Thoracic aorta (tissue), 2 donors: Measurements from ENCODE around the gene RADIL. TPM values are rescaled to one million over a fixed set of nuclear protein-coding genes. Genes with fewer than 3 reads are reported as not detected.
A peak's percentile ranks its signal among the peaks of the same experiment; 100 is the strongest.

ENCODE experiments used
- ATAC-seq: fragments of 150-250 bp; one replicate; pipeline ENCODE4 v1.8.0; 2017; ENCODE audit warnings: low read depth; ENCODE audit not compliant: insufficient number of reproducible peaks, low FRiP score
- DNase-seq: peaks from one replicate; pipeline ENCODE4 v3.0.0-alpha.2; 2020; ENCODE audit warnings: low spot score
- H3K27ac ChIP-seq, 2 donors: fragments of 200-600 bp; sonication (generic); 1 replicate in 1 of 2; 2 replicates in 1 of 2; pipeline ENCODE4 v1.5.1; 2016; ENCODE audit warnings: mild to moderate bottlenecking in 2 of 2, moderate library complexity in 2 of 2
- H3K27me3 ChIP-seq: fragments of 200-600 bp; sonication (generic); replicated peaks from 2 replicates; pipeline ENCODE4 v1.6.0; 2016; ENCODE audit warnings: mild to moderate bottlenecking; ENCODE audit not compliant: insufficient read depth
- H3K36me3 ChIP-seq: fragments of 200-600 bp; sonication (generic); one replicate; pipeline ENCODE4 v1.5.1; 2016
- H3K4me1 ChIP-seq, 2 donors: fragments of 200-600 bp; sonication (generic); 1 replicate in 1 of 2; 2 replicates in 1 of 2; pipeline versions ENCODE4 v1.5.1 to v1.6.0; 2016; ENCODE audit warnings: low read depth in 2 of 2, mild to moderate bottlenecking in 1 of 2; ENCODE audit not compliant: control insufficient read depth in 1 of 2
- H3K4me3 ChIP-seq: fragments of 200-600 bp; sonication (generic); 2 replicates; pipeline ENCODE4 v1.5.1; 2016; ENCODE audit warnings: mild to moderate bottlenecking
- H3K9me3 ChIP-seq: fragments of 200-600 bp; sonication (generic); 2 replicates; pipeline ENCODE4 v1.5.1; 2016
- CTCF ChIP-seq: fragments of 200-600 bp; sonication (generic); IDR thresholded peaks from one replicate; pipeline ENCODE4 v1.5.1; 2019; ENCODE audit warnings: antibody characterized with exemption
- total RNA-seq, 2 donors: library from RNA; depleted of rRNA; stranded (reverse); fragments of >200 nt; gene quantifications; one replicate each; pipeline versions ENCODE4 v1.1.0 to v1.2.3, GENCODE V29; 2016

RADIL gene
- total RNA-seq, 2 donors from 2014 or later: 6.7 to 14.4 TPM

- Histone ChIP-seq H3K4me1 (no peaks in the 10 kb centered on the region), H3K27me3 (no peaks in the 10 kb centered on the region), H3K36me3 (no peaks in the 10 kb centered on the region), H3K4me3 (no peak overlapping the region), H3K9me3 (no peaks in the 10 kb centered on the region), H3K27ac (no peak overlapping the region)
- ATAC-seq (no peak), DNase-seq (no peak)
- no peak for TF ChIP-seq CTCF
Observed at GRCh38 chr7:4833691-4834600, 49.6 kb downstream of the RADIL start.

- DNase-seq (no peak), ATAC-seq (no peak)
- Histone ChIP-seq H3K36me3 (no peaks in the 10 kb centered on the region), H3K27me3 (no peaks in the 10 kb centered on the region), H3K27ac (no peak overlapping the region), H3K4me3 (no peak overlapping the region), H3K4me1 (no peaks in the 10 kb centered on the region), H3K9me3 (no peaks in the 10 kb centered on the region)
- TF ChIP-seq CTCF: no peak
Observed at GRCh38 chr7:4833176-4833575, 50.3 kb downstream of the RADIL start.

GRCh38 chr7:4832711-4833110 is 50.8 kb downstream of the RADIL start:
- no peak for TF ChIP-seq CTCF
- Histone ChIP-seq H3K27me3 (no peaks in the 10 kb centered on the region), H3K4me3 (no peak overlapping the region), H3K36me3 (no peaks in the 10 kb centered on the region), H3K4me1 (no peaks in the 10 kb centered on the region), H3K27ac (no peak overlapping the region), H3K9me3 (no peaks in the 10 kb centered on the region)
- DNase-seq: no peak
- no peak for ATAC-seq

- no peaks in the 10 kb centered on the region for H3K27me3 ChIP-seq
- no peak for DNase-seq
- TF ChIP-seq CTCF: no peak
- H3K4me3 ChIP-seq: no peak overlapping the region
- no peaks in the 10 kb centered on the region for H3K4me1 ChIP-seq
- H3K36me3 ChIP-seq: no peaks in the 10 kb centered on the region
- no peaks in the 10 kb centered on the region for H3K9me3 ChIP-seq
- ATAC-seq: no peak
- no peak overlapping the region for H3K27ac ChIP-seq
Observed at GRCh38 chr7:4831723-4832495, 51.6 kb downstream of the RADIL start.

- no peaks in the 10 kb centered on the region for H3K9me3 ChIP-seq
Observed at GRCh38 chr7:4830176-4830575, 53.3 kb downstream of the RADIL start.

More at GRCh38 chr7:4830176-4830575, 53.3 kb downstream of the RADIL start:
- no peaks in the 10 kb centered on the region for H3K36me3 ChIP-seq
- TF ChIP-seq CTCF: peak; percentile 61
- H3K4me3 ChIP-seq: no peak overlapping the region
- no peaks in the 10 kb centered on the region for H3K4me1 ChIP-seq
- ATAC-seq (no peak), DNase-seq (no peak)
- H3K27ac ChIP-seq: no peak overlapping the region
- no peaks in the 10 kb centered on the region for H3K27me3 ChIP-seq
